Measurements from ENCODE around the gene NAA60.
"Not testable (repeated sequence)": the region's sequence is repeated elsewhere in the genome, so short reads cannot be mapped to it uniquely, and the experiment has no call there.

- TF ChIP-seq CTCF (IDR thresholded peaks at IDR 0.05); ZFX (IDR thresholded peaks at IDR 0.05; ENCODE audit: borderline replicate concordance): not testable (repeated sequence)
Measured at GRCh38 chr16:3501412-3501761, 57.9 kb downstream of the NAA60 start.

Data from 22Rv1 (cell line).